GM18505 (cell line): ENCODE results near the gene DPH2.
A peak's percentile ranks its signal among the peaks of the same experiment; 100 is the strongest.

Source experiments
- ATAC-seq: cut with Tn5 transposase; IDR thresholded peaks from one replicate; pipeline ENCODE4 v1.9.1; 2021; ENCODE audit not compliant: unreplicated experiment
- POLR2A ChIP-seq: IDR thresholded peaks from 4 replicates; pipeline ENCODE4 v1.6.1; 2011; ENCODE audit warnings: borderline replicate concordance; ENCODE audit not compliant: insufficient read depth, insufficient read length; ENCODE audit errors: extremely low read depth

Gene DPH2

DNA sequence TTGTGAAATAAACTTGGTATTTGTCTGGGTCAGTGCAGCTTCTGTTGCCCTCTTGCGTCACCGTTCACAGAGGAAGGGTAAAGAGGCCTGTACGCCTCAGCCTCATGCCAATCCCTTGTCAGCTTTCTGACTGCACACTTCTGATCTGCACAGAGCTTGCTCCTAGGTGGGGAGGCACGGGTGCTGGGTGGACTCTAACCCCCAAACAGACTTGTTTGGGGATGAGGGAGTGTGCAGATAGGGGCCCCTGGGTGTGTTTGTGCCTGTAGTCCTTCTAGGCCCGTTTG is 8.4 kb downstream of the DPH2 start:
- no peak for ATAC-seq
- TF ChIP-seq POLR2A = no peak

DNA sequence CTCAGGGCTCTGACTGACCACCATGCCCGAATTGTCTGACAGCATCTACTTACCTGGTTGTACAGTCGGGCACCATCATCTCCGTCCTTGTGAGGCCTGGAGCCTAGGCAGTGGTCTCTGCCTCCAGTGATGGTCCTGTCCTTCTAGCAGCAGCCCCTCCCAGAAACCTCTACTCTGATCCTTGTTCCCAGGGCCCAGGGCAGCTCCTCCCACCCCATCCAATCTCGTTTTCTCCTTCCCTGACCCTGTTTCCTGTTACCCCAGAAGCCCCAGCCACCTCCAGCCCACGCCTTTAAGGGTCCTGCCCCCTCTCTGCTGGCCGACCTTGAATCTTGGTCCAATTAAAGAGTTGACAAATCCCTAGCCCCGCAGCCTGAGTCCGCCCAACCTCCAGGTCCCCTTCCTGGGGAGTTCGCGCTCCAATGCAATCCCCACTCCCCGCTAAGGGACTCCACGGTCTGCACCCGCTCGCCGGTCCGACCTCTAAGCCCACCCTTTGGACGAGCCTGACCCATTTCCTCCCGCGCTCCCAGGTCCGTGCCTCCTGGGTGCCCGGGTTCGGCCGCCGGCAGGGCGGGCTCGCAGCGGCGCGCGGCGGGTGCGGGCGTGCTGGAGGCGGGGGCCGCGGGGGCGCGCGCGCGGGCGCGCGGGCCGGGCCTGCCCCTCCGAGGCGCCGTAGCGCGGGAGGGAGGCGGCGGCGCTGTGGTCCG is 8.9 kb downstream of the DPH2 start, which contains the start of gene B4GALT2:
B4GALT2 (plus strand) TSS at position 660 of the 710 bp plus-strand sequence. CDS start 1,951 bp downstream, outside the sequence.
- no peak for ATAC-seq
- TF ChIP-seq POLR2A = no peak

DNA sequence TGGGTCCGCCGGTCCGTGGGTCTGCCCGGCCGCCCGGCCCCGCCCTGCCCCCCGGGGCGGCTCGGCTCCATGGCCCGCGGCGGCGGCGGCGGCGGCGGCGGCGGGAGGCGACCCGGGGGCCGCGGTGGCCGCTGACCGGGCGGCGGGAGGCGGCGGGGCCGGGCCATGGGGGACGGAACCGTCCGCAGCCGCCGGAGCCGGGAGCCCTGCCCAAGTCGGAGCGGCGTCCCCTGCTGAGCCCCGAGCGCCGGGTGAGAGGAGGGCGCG is 9.4 kb downstream of the DPH2 start:
- no peak for ATAC-seq
- TF ChIP-seq POLR2A = no peak

DNA sequence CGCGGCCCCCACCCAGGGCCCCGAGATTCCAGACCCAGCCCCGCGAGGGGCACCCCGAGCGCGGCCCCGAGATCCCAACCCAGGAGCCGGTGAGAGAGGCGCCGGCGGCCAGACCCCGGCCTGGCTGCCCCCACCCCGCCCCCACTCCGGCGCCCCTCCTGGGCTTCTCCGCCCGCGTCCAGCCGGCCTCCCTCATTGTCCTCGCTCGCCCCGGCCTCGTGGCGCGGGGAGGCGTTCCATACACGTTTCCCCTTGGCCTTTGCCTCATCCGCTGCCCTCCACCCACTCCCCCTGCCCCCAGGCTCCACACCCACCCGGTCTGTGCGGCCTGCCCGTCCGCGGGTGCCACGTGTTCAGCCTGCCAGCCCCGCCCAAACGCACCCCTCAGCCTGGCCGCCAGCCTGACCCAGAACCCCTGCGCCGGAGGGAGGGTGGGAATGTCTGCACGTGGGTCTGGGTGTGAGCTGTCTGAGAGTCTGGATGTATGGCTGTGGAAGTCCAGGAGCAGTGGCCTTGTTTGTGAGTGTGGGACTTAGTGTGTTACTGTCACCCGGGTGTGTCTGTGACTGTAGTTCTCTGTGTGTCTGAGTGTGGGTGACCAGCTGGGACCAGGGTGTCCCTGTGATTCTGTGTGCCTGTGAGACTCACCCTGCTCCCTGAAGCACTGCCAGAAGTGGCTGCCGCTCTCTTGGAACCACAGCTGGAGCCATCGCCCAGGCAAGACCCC is 9.9 kb downstream of the DPH2 start:
- TF ChIP-seq POLR2A = peak; percentile 13
- no peak for ATAC-seq

DNA sequence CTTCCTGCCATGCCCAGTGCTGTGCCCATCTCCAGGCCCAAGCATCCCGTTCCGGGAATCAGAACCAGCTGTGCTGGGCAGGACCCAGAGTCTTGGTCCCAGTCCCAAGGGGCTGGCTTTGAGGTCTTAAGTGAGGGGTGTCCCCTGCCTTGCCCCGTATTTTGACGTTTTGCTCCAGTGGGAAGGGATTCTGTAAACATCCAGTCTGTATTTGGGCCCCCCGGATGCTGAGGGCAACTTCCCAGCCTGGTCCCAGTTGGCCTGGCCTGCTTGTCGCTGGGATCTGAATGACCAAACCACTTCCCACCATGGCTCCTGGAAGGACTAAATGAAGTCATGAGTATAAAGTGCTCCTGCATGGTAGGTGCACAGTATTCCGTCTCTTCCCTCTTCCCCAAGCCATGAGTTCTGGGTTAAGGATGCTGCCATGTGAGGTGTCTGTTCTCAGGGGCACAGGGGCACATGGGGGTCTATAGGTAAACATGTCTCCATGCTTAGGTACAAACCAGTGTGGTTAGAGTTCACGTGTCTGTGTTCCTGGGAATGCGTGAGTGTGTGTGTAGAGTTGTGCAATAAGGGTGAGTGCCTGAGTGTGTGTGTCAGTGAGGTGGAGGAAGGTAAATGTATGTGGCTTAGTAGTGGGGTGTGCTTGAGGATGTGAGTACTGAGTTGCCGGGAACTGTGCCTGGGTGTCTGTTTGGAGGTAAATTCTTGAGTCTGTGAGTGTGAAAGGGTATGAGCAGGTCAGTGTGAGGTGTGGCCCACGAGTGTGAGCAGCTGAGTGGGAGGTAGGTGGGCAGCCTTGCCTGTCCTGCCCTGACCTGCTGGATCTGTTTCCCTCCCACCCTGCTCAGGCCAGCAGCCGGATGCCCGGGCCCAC is 10.7 kb downstream of the DPH2 start:
- no peak for TF ChIP-seq POLR2A
- ATAC-seq = no peak

DNA sequence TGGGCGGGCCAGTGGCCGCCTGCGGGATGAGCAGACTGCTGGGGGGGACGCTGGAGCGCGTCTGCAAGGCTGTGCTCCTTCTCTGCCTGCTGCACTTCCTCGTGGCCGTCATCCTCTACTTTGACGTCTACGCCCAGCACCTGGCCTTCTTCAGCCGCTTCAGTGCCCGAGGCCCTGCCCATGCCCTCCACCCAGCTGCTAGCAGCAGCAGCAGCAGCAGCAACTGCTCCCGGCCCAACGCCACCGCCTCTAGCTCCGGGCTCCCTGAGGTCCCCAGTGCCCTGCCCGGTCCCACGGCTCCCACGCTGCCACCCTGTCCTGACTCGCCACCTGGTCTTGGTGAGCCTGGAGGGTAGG is 11.3 kb downstream of the DPH2 start:
- no peak for TF ChIP-seq POLR2A
- ATAC-seq = no peak

DNA sequence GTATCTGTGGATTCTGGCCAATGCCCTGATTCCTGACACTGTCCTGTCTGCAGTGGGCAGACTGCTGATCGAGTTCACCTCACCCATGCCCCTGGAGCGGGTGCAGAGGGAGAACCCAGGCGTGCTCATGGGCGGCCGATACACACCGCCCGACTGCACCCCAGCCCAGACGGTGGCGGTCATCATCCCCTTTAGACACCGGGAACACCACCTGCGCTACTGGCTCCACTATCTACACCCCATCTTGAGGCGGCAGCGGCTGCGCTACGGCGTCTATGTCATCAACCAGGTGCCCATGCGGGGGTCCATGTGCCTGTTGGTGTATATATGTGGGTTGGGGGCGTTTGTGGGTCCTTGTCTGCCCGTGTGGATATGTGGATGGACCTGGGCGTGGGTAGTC is 11.8 kb downstream of the DPH2 start:
- TF ChIP-seq POLR2A = no peak
- ATAC-seq = no peak

DNA sequence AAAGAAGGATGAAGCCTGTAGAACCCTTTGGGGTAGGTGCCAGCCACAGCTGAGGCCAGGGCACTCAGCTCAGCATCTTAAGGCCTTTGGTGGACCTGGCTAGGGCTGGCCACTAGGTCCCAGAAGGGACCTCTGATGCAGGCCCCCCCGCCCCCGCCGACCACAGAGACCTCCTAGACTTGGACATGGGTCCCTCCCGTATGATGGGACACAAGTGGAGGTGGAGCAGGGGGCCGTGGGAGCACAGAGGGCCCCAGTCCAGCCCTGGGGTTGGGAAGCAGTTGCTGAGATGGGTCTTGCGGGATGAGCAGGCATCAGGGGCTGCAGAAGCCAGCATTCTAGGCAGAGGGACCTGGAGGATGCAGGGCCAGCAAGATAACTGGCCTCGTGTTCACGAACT is 12.4 kb downstream of the DPH2 start:
- ATAC-seq = no peak
- no peak for TF ChIP-seq POLR2A

DNA sequence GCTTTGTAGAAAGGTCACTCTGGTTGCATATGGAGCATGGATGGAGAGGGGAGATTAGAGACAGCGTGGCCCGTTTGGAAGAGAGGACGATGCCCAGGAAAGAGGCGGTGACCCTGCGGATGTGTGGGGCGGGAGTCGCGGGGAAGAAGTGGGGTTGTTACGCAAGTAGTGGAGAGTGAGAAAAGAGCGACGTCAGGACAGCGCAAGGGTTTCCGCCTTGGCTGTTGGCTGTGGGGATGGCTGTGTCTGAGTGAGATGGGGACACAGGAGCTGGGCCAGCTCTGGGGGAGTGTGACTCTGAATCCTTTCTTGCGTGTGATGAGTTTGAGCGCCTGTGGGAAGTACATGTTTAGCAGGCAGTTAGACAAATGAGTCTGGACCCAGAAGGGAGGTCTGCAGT is 13.0 kb downstream of the DPH2 start:
- no peak for ATAC-seq
- no peak for TF ChIP-seq POLR2A

DNA sequence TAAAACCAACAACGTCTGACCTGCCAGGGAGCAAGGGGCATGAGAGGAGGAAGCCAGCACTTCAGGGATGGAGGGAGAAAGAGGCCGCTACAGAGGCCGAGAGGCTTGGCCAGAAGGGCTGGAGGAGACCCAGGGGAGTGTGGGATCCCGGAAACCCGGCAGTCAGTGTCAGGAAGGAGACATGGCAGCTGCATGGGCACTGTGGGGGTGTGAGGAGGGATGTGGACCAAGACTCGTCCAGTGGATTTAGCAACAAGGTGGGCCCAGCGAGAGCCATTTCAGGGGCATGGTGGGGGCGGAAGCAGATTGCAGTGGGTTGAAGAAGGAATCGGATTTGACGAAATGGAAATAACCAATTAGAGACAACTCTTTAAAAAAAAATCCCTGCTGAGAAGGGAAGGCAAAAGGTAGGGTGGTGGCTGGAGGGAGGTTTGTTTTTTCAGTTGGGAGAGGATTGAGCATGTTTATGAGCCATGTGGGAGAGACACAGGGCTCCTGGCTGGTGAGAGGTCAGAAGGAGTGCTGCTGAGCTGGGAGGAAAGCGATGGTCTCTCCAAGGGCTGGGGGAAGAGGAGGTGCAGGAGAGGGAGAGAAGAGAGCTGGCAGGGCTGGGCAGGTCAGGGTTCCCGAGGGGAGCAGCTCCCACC is 13.6 kb downstream of the DPH2 start:
- no peak for TF ChIP-seq POLR2A
- no peak for ATAC-seq

DNA sequence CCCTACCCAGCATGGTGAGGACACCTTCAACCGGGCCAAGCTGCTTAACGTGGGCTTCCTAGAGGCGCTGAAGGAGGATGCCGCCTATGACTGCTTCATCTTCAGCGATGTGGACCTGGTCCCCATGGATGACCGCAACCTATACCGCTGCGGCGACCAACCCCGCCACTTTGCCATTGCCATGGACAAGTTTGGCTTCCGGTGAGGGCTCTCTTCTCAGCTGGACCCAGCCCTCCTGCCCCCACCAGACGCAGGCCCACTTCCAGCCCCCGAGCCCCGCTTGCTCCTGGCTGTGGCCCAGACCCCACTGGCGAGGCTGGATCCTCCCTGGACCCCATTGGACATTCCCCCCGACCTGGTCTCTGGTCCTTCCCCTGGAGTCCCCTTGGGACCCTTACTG is 15.0 kb downstream of the DPH2 start:
- no peak for TF ChIP-seq POLR2A
- ATAC-seq = no peak

DNA sequence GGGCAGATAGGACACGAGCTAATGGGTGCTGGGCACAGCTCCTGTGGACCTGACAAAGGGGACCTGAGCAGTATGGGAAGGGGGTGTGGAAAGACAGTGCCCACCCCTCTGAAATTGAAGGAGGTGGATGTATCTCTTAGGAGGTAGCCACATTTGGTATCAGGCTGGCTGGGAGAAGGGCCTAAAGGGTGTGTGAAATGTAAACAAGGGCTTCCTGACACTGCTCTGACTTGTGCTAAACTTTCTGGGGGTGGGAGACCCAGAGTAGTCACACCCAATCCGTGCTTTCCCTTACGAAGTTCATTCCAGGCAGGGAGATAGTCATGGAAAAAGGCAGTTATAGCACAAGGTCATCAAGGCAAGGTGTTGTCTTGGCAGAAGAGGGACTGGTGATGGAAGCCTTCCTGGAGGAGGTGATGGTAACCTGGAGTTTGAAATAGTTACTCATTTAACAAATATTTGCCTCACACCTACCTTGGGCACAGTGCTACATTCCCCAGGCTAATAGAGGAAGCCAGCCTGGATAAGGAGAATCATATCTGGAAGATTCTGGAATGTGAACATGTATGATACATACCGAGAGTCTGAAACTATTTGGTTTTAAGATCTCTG is 16.3 kb downstream of the DPH2 start:
- no peak for TF ChIP-seq POLR2A
- ATAC-seq = no peak

DNA sequence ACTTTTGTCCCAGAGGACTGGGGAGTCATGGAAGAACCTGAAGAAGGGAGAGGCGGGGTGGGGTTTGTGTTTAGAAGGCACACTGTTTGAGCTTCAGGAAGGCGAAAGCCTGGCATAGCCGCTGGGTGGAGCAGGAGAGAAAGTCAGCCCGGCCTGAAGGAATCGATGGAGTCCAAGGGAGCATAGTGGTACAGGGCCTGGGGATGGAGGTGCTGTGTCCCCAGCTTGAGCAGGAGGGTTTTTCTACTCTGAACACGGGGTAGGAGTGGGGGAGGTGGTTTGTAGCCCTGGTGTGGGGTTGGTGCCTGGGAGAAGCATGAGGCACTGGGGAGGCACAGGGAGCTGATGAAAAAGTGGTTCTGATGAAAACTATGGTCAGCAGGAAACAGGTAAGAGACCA is 16.9 kb downstream of the DPH2 start:
- no peak for TF ChIP-seq POLR2A
- no peak for ATAC-seq
